Naive B cell (primary cell): ENCODE results near the gene DNMT3L. TPM values are rescaled to one million over a fixed set of nuclear protein-coding genes. Genes with fewer than 3 reads are reported as not detected.
A peak's percentile ranks its signal among the peaks of the same experiment; 100 is the strongest.

Source experiments
- ATAC-seq, 2 donors: fragments of 150-1000 bp; cut with Tn5 transposase; 2 replicates each; pipeline ENCODE4 v1.10.0; 2021; ENCODE audit warnings: low read depth in 2 of 2, mild to moderate bottlenecking in 2 of 2, moderate library complexity in 2 of 2
- DNase-seq: peaks from one replicate; pipeline ENCODE4 v3.0.0; 2022
- H3K27ac Mint-ChIP-seq, 6 donors: one replicate each; pipeline ENCODE4 v1.8.0; 2020 to 2022; ENCODE audit warnings: mild to moderate bottlenecking in 6 of 6, mixed read lengths in 6 of 6, moderate library complexity in 5 of 6, inconsistent platforms in 2 of 6
- H3K27me3 Mint-ChIP-seq, 3 donors: one replicate each; pipeline ENCODE4 v1.8.0; 2021 to 2022; ENCODE audit warnings: mixed read lengths in 3 of 3, mild to moderate bottlenecking in 1 of 3
- H3K36me3 Mint-ChIP-seq, 2 donors: one replicate each; pipeline ENCODE4 v1.8.0; 2020 to 2022; ENCODE audit warnings: mixed read lengths in 2 of 2, inconsistent platforms in 1 of 2, mild to moderate bottlenecking in 1 of 2
- H3K4me1 Mint-ChIP-seq, 3 donors: one replicate each; pipeline ENCODE4 v1.8.0; 2020 to 2022; ENCODE audit warnings: mixed read lengths in 3 of 3, inconsistent platforms in 1 of 3, mild to moderate bottlenecking in 1 of 3, moderate library complexity in 1 of 3
- H3K4me3 Mint-ChIP-seq, 8 donors: one replicate each; pipeline ENCODE4 v1.8.0; 2020 to 2022; ENCODE audit warnings: mild to moderate bottlenecking in 8 of 8, mixed read lengths in 8 of 8, moderate library complexity in 8 of 8, inconsistent platforms in 2 of 8
- H3K9me3 Mint-ChIP-seq, 7 donors: one replicate each; pipeline ENCODE4 v1.8.0; 2020 to 2022; ENCODE audit warnings: mixed read lengths in 7 of 7, mild to moderate bottlenecking in 5 of 7, inconsistent platforms in 2 of 7, moderate library complexity in 1 of 7
- polyA plus RNA-seq, 6 donors: library from polyadenylated mRNA; unstranded; fragments of 300-500 nt; fragmentation: Illumina TruSeq; gene quantifications; one replicate each; pipeline ENCODE4 v1.2.3, GENCODE V29; 2021; ENCODE audit warnings: low read depth in 6 of 6

DNMT3L gene
- polyA plus RNA-seq, 6 donors from 2014 or later = not detected

GRCh38 chr21:44299458-44300261, 38.0 kb upstream of the DNMT3L start, which contains the start of gene PFKL:
TSS of gene PFKL (plus strand) at chr21:44300053. CDS start at chr21:44300106, 53 bp downstream.
- no peaks in the 10 kb centered on the region for H3K36me3 Mint-ChIP-seq
- peaks cover 46 to 73% (median 66%) of the 10 kb centered on the region in 3 donors for H3K4me1 Mint-ChIP-seq
- peak; percentile 55 to 57 for ATAC-seq
- no peaks in the 10 kb centered on the region for H3K27me3 Mint-ChIP-seq
- H3K9me3 Mint-ChIP-seq = no peaks in the 10 kb centered on the region
- peak within 1 kb of the TSS; percentile 95 to 99 (median 98) for H3K27ac Mint-ChIP-seq
- peak; percentile 87 for DNase-seq
- H3K4me3 Mint-ChIP-seq = peak within 1 kb of the TSS; percentile 82 to 96 (median 91)

GRCh38 chr21:44299085-44299457, 37.4 kb upstream of the DNMT3L start:
- DNase-seq (no peak), ATAC-seq (peak in 1 of 2 donors; percentile 1)
- H3K4me1 Mint-ChIP-seq = peaks cover 48 to 70% (median 67%) of the 10 kb centered on the region in 3 donors
- no peaks in the 10 kb centered on the region for H3K9me3 Mint-ChIP-seq
- H3K27me3 Mint-ChIP-seq = no peaks in the 10 kb centered on the region
- peak overlapping the region; percentile 82 to 96 (median 91) for H3K4me3 Mint-ChIP-seq
- no peaks in the 10 kb centered on the region for H3K36me3 Mint-ChIP-seq
- peak overlapping the region; percentile 95 to 99 (median 98) for H3K27ac Mint-ChIP-seq

- peak overlapping the region in 7 of 8 donors; percentile 34 to 91 (median 77) for H3K4me3 Mint-ChIP-seq
- no peaks in the 10 kb centered on the region for H3K27me3 Mint-ChIP-seq
- DNase-seq (no peak), ATAC-seq (no peak)
- H3K27ac Mint-ChIP-seq = peak overlapping the region; percentile 89 to 99 (median 95)
- H3K4me1 Mint-ChIP-seq = peaks cover 45 to 66% (median 60%) of the 10 kb centered on the region in 3 donors
- H3K36me3 Mint-ChIP-seq = no peaks in the 10 kb centered on the region
- H3K9me3 Mint-ChIP-seq = no peaks in the 10 kb centered on the region
These were observed 36.6 kb upstream of the DNMT3L start for GRCh38 chr21:44298301-44298700.

DNA sequence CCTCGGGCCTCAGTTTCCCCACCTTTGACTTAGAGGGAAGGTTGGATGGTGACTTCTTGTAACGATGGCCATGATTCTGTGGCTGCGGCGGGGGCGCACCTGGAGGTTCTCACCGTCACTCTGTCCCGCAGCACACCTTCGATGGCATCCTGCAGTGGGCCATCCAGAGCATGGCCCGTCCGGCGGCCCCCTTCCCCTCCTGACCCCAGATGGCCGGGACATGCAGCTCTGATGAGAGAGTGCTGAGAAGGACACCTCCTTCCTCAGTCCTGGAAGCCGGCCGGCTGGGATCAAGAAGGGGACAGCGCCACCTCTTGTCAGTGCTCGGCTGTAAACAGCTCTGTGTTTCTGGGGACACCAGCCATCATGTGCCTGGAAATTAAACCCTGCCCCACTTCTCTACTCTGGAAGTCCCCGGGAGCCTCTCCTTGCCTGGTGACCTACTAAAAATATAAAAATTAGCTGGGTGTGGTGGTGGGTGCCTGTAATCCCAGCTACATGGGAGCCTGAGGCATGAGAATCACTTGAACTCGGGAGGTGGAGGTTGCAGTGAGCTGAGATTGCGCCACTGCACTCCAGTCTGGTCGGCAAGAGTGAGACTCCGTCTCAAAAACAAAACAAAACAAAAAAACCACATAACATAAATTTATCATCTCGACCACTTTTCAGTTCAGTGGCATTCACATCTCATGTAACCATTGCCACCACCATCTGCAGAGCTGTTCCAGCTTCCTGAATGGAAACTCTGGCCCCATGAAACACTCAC, 36.0 kb upstream of the DNMT3L start:
- Mint-ChIP-seq H3K27me3 (no peaks in the 10 kb centered on the region), H3K9me3 (no peaks in the 10 kb centered on the region), H3K4me1 (peaks cover 44 to 60% (median 54%) of the 10 kb centered on the region in 3 donors), H3K4me3 (peak overlapping the region; percentile 34 to 91 (median 60)), H3K36me3 (no peaks in the 10 kb centered on the region), H3K27ac (peak overlapping the region; percentile 89 to 99 (median 95))
- ATAC-seq (peak; percentile 55 to 57), DNase-seq (peak; percentile 72)

GRCh38 chr21:44296916-44297315, 35.2 kb upstream of the DNMT3L start:
- ATAC-seq (no peak), DNase-seq (no peak)
- Mint-ChIP-seq H3K27ac (no peak overlapping the region), H3K27me3 (no peaks in the 10 kb centered on the region), H3K4me1 (peaks cover 42 to 59% (median 47%) of the 10 kb centered on the region in 3 donors), H3K4me3 (no peak overlapping the region), H3K36me3 (no peaks in the 10 kb centered on the region), H3K9me3 (no peaks in the 10 kb centered on the region)

- H3K4me1 Mint-ChIP-seq = peaks cover 40 to 56% (median 40%) of the 10 kb centered on the region in 3 donors
- no peaks in the 10 kb centered on the region for H3K27me3 Mint-ChIP-seq
- no peak for DNase-seq
- no peak for ATAC-seq
- H3K4me3 Mint-ChIP-seq = peak overlapping the region in 1 of 8 donors; percentile 70
- H3K36me3 Mint-ChIP-seq = no peaks in the 10 kb centered on the region
- peak overlapping the region in 2 of 6 donors; percentile 81 to 86 for H3K27ac Mint-ChIP-seq
- H3K9me3 Mint-ChIP-seq = no peaks in the 10 kb centered on the region
These were observed 34.4 kb upstream of the DNMT3L start for GRCh38 chr21:44296103-44296519.

- ATAC-seq (peak; percentile 3 to 7), DNase-seq (no peak)
- H3K27me3 Mint-ChIP-seq = no peaks in the 10 kb centered on the region
- peaks cover 35 to 52% (median 38%) of the 10 kb centered on the region in 3 donors for H3K4me1 Mint-ChIP-seq
- H3K27ac Mint-ChIP-seq = peak overlapping the region; percentile 42 to 91 (median 82)
- H3K36me3 Mint-ChIP-seq = no peaks in the 10 kb centered on the region
- H3K9me3 Mint-ChIP-seq = no peaks in the 10 kb centered on the region
- H3K4me3 Mint-ChIP-seq = peak overlapping the region in 6 of 8 donors; percentile 43 to 86 (median 64)
These were observed 33.9 kb upstream of the DNMT3L start for GRCh38 chr21:44295646-44296045.

DNA sequence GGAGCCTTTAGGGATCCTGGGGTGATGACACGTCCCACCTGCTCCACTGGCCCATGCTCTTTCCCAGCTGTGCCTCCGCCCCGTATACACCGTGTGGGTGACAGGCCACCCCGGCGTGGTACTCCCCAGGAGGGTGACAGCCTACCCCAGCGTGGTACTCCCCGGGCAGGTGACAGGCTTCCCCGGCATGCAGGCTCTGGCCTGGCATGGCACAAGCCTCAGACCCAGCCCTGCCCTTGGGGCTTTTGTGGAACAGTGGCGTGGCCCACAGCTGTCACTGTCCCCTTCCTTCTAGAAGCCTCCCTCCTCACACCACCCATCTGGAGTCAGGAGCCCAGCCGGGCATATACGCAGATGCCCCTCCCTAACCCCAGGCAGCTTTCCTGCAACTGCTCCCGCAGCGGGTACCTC, 33.5 kb upstream of the DNMT3L start:
- H3K4me3 Mint-ChIP-seq = peak overlapping the region in 7 of 8 donors; percentile 19 to 86 (median 60)
- peak overlapping the region; percentile 21 to 91 (median 82) for H3K27ac Mint-ChIP-seq
- H3K27me3 Mint-ChIP-seq = no peaks in the 10 kb centered on the region
- H3K36me3 Mint-ChIP-seq = no peaks in the 10 kb centered on the region
- ATAC-seq (peak in 1 of 2 donors; percentile 1), DNase-seq (no peak)
- H3K9me3 Mint-ChIP-seq = no peaks in the 10 kb centered on the region
- H3K4me1 Mint-ChIP-seq = peaks cover 35 to 56% (median 42%) of the 10 kb centered on the region in 3 donors

DNA sequence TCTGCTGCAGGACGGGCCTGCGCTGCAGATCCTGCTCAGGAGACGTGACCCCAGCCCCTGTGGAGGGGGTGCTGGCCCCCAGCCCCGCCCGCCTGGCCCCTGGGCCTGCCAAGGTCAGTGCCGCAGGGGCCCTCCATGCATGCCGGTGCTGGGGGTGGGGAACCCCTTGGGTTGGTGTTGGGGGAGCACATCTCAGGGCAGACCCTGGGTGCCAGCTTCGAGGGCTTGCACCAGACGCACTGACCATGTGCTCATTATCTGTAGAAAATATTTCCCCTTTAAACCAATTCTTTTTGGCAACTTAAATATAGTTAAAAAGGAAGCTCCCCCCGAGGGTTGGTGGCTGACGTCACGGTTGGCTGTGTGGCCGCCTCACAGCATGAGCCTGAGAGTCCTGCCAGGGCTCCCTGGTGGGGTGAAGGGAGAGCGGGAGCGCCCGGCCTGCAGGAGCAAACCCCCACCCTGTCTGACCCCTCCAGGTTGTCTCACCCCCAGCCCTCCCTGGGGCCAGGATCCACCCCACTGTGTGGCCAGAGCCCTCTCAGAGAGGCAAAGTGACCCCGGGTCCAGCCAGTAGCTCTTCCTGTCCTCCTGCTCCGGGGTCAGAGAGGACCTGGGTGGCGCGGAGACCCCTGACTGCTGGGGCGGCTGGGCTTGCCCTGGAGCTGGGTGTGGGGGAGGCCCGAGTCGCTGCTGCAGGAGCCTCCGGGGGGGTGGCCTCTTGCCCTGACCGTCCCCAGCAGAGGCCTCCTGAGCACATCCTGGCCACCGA, 32.9 kb upstream of the DNMT3L start:
- no peaks in the 10 kb centered on the region for H3K27me3 Mint-ChIP-seq
- no peak for DNase-seq

GRCh38 chr21:44293551-44294231, 32.0 kb upstream of the DNMT3L start:
- H3K4me3 Mint-ChIP-seq = peak overlapping the region in 1 of 8 donors; percentile 20
- no peaks in the 10 kb centered on the region for H3K9me3 Mint-ChIP-seq
- DNase-seq = no peak
- no peaks in the 10 kb centered on the region for H3K36me3 Mint-ChIP-seq
- H3K4me1 Mint-ChIP-seq = peaks cover 29 to 52% (median 37%) of the 10 kb centered on the region in 3 donors
- peaks cover 0 to 5% (median 0%) of the 10 kb centered on the region in 3 donors for H3K27me3 Mint-ChIP-seq
- no peak for ATAC-seq
- no peak overlapping the region for H3K27ac Mint-ChIP-seq

More for the DNA sequence above, 32.9 kb upstream of the DNMT3L start:
- H3K36me3 Mint-ChIP-seq = no peaks in the 10 kb centered on the region
- H3K4me3 Mint-ChIP-seq = peak overlapping the region in 5 of 8 donors; percentile 36 to 70 (median 63)
- H3K9me3 Mint-ChIP-seq = no peaks in the 10 kb centered on the region
- H3K4me1 Mint-ChIP-seq = peaks cover 35 to 61% (median 42%) of the 10 kb centered on the region in 3 donors
- H3K27ac Mint-ChIP-seq = peak overlapping the region in 3 of 6 donors; percentile 29 to 86 (median 81)
- ATAC-seq = no peak

DNA sequence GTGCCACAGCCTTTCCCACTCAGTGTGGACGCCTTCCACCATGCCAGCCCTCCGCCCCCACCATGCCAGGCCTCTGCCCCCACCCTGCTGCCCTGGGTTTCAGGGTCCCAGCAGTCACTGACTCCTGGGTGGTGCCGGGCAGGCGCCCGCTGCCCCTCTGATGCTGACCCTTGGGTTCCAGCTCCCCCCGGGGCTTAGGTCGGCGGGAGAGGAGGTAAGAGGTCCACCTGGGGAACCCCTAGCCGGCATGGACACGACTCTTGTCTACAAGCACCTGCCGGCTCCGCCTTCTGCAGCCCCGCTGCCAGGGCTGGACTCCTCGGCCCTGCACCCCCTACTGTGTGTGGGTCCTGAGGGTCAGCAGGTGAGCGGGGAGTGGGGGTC, 31.1 kb upstream of the DNMT3L start:
- ATAC-seq (no peak), DNase-seq (no peak)
- Mint-ChIP-seq H3K9me3 (no peaks in the 10 kb centered on the region), H3K27me3 (peaks cover 0 to 13% (median 5%) of the 10 kb centered on the region in 3 donors), H3K4me1 (peaks cover 21 to 43% (median 33%) of the 10 kb centered on the region in 3 donors), H3K36me3 (no peaks in the 10 kb centered on the region), H3K27ac (peak overlapping the region in 1 of 6 donors; percentile 44), H3K4me3 (no peak overlapping the region)
